Hematopoietic multipotent progenitor cell treated with erythropoietin and hydrocortisone succinate and interleukin-3 and kit ligand, for 6 days (in vitro differentiated cells): ENCODE results near the gene POLDIP3.
"Not testable (repeated sequence)": the region's sequence is repeated elsewhere in the genome, so short reads cannot be mapped to it uniquely, and the experiment has no call there.

Experiments used
- DNase-seq: peaks from one replicate; pipeline ENCODE4 v3.0.0-alpha.2; 2015

Gene POLDIP3

GRCh38 chr22:42553475-42554361 is 61.0 kb downstream of the POLDIP3 start, which contains the start of gene SERHL2:
Gene SERHL2, plus strand, starts transcription at chr22:42553956. Its CDS starts 65 bp downstream, at chr22:42554021.
- peak; percentile 97 for DNase-seq

- DNase-seq, result not testable (repeated sequence)
These were observed 62.4 kb downstream of the POLDIP3 start for GRCh38 chr22:42552294-42552647.

- DNase-seq, result no peak
These were observed 65.2 kb downstream of the POLDIP3 start for GRCh38 chr22:42549331-42550060.

- DNase-seq, result no peak
These were observed 65.9 kb downstream of the POLDIP3 start for GRCh38 chr22:42548597-42549330.

GRCh38 chr22:42548126-42548525 is 66.6 kb downstream of the POLDIP3 start:
- not testable (repeated sequence) for DNase-seq

GRCh38 chr22:42547562-42547961 is 67.1 kb downstream of the POLDIP3 start:
- DNase-seq, result no peak

- DNase-seq, result peak; percentile 55
These were observed 70.0 kb downstream of the POLDIP3 start for GRCh38 chr22:42544686-42545085.

GRCh38 chr22:42539236-42539771 is 75.4 kb downstream of the POLDIP3 start:
- not testable (repeated sequence) for DNase-seq

GRCh38 chr22:42537199-42537831 is 77.4 kb downstream of the POLDIP3 start:
- not testable (repeated sequence) for DNase-seq

- DNase-seq, result not testable (repeated sequence)
These were observed 78.0 kb downstream of the POLDIP3 start for GRCh38 chr22:42536634-42537033.

- DNase-seq, result no peak
These were observed 78.5 kb downstream of the POLDIP3 start for GRCh38 chr22:42536166-42536565.

GRCh38 chr22:42535082-42535731 is 79.5 kb downstream of the POLDIP3 start:
- not testable (repeated sequence) for DNase-seq
